ENCODE results near the gene BSND. TPM values are rescaled to one million over a fixed set of nuclear protein-coding genes. Genes with fewer than 3 reads are reported as not detected.

Gene BSND
- polyA plus RNA-seq, 1 of the 3 experiments (the other 2 are of a cell fraction): not detected

DNA sequence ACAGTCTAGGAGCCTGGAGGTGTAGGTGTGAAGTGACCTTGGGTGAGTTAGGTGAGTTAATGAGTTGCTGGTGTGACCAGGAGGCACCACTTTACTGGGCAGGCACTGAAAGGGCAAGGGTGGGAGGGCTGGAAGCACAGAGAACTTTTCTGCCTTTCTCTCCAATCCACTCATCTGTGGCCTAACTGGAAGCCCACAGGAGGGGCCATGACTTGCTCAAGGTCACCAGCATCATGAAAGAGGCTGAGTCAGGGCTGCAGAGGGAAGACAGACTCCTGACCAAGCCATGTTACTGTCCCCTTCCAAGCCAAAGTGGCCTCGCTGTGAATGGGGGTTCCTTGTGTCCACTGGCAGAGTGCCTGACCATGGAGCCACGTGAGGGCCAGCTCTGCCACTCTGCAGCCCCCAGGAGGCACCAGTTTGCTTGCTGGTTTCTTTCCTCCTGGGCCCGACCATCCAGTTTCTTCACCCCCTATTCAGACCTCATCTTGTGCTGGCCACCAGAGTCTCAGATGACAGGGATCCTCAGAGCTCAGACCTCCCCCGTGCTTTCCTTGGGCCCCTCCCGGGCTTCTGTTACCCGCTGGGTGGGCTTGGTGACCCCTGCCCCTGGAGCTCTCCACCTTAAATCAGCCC is 4.3 kb upstream of the BSND start:
- CTCF ChIA-PET: interaction anchor here (0.8 to 10.9 kb wide), 5 partner anchors 16 to 46 kb away, joined by 3 to 302 read pairs (median 60); no protein-coding TSS in a partner anchor
- WGBS (ENCODE audit: low lambda C conversion rate): 68% methylated on average over 4 of the region's 6 CpGs
- no peak for DNase-seq

More for the DNA sequence above, 4.3 kb upstream of the BSND start:
- H4K20me1 ChIP-seq (ENCODE audit: insufficient read depth): no peaks in the 10 kb centered on the region
- H3F3A ChIP-seq (replicated peaks; ENCODE audit: insufficient read depth): no peaks in the 10 kb centered on the region
- no peak for TF ChIP-seq SIN3A (IDR thresholded peaks at IDR 0.05; ENCODE audit: borderline replicate concordance, low read depth, low read length)
- TF ChIP-seq, protein P1, sequence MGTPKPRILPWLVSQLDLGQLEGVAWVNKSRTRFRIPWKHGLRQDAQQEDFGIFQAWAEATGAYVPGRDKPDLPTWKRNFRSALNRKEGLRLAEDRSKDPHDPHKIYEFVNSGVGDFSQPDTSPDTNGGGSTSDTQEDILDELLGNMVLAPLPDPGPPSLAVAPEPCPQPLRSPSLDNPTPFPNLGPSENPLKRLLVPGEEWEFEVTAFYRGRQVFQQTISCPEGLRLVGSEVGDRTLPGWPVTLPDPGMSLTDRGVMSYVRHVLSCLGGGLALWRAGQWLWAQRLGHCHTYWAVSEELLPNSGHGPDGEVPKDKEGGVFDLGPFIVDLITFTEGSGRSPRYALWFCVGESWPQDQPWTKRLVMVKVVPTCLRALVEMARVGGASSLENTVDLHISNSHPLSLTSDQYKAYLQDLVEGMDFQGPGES (IDR thresholded peaks at IDR 0.05; ENCODE audit: low read depth, low read length): no peak
- no peak for TF ChIP-seq GATA2 (CRISPR knock-in tag; IDR thresholded peaks at IDR 0.05)
- TF ChIP-seq, protein P2, sequence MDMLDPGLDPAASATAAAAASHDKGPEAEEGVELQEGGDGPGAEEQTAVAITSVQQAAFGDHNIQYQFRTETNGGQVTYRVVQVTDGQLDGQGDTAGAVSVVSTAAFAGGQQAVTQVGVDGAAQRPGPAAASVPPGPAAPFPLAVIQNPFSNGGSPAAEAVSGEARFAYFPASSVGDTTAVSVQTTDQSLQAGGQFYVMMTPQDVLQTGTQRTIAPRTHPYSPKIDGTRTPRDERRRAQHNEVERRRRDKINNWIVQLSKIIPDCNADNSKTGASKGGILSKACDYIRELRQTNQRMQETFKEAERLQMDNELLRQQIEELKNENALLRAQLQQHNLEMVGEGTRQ (IDR thresholded peaks at IDR 0.05; ENCODE audit: borderline replicate concordance, low read depth, low read length): no peak
- no peak for TF ChIP-seq RAD21 (IDR thresholded peaks at IDR 0.05; ENCODE audit: low read length)
- no peak for TF ChIP-seq TCF12 (IDR thresholded peaks at IDR 0.05)
- TF ChIP-seq NRF1 (IDR thresholded peaks at IDR 0.05; ENCODE audit: low read depth, low read length): no peak
- TF ChIP-seq, protein P3, sequence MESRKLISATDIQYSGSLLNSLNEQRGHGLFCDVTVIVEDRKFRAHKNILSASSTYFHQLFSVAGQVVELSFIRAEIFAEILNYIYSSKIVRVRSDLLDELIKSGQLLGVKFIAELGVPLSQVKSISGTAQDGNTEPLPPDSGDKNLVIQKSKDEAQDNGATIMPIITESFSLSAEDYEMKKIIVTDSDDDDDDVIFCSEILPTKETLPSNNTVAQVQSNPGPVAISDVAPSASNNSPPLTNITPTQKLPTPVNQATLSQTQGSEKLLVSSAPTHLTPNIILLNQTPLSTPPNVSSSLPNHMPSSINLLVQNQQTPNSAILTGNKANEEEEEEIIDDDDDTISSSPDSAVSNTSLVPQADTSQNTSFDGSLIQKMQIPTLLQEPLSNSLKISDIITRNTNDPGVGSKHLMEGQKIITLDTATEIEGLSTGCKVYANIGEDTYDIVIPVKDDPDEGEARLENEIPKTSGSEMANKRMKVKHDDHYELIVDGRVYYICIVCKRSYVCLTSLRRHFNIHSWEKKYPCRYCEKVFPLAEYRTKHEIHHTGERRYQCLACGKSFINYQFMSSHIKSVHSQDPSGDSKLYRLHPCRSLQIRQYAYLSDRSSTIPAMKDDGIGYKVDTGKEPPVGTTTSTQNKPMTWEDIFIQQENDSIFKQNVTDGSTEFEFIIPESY (IDR thresholded peaks at IDR 0.05; ENCODE audit: borderline replicate concordance, low read depth): no peak
- TF ChIP-seq FOXJ3 (CRISPR knock-in tag; IDR thresholded peaks at IDR 0.05): no peak
- no peak for TF ChIP-seq NFIC (IDR thresholded peaks at IDR 0.05; ENCODE audit: borderline replicate concordance)
- no peak for TF ChIP-seq MEF2A (IDR thresholded peaks at IDR 0.05; ENCODE audit: borderline replicate concordance, low read depth)
- TF ChIP-seq RCOR1 (IDR thresholded peaks at IDR 0.05; ENCODE audit: low read length): no peak
- TF ChIP-seq, protein P4, sequence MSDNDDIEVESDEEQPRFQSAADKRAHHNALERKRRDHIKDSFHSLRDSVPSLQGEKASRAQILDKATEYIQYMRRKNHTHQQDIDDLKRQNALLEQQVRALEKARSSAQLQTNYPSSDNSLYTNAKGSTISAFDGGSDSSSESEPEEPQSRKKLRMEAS (IDR thresholded peaks at IDR 0.05; ENCODE audit: low read depth): no peak
- no peak for TF ChIP-seq RFX5 (IDR thresholded peaks at IDR 0.05; ENCODE audit: low read length)
- TF ChIP-seq, protein P5, sequence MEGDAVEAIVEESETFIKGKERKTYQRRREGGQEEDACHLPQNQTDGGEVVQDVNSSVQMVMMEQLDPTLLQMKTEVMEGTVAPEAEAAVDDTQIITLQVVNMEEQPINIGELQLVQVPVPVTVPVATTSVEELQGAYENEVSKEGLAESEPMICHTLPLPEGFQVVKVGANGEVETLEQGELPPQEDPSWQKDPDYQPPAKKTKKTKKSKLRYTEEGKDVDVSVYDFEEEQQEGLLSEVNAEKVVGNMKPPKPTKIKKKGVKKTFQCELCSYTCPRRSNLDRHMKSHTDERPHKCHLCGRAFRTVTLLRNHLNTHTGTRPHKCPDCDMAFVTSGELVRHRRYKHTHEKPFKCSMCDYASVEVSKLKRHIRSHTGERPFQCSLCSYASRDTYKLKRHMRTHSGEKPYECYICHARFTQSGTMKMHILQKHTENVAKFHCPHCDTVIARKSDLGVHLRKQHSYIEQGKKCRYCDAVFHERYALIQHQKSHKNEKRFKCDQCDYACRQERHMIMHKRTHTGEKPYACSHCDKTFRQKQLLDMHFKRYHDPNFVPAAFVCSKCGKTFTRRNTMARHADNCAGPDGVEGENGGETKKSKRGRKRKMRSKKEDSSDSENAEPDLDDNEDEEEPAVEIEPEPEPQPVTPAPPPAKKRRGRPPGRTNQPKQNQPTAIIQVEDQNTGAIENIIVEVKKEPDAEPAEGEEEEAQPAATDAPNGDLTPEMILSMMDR (IDR thresholded peaks at IDR 0.05): no peak
- POLR2A ChIA-PET: no interaction called here
- no peaks in the 10 kb centered on the region for H3K79me2 ChIP-seq (ENCODE audit: insufficient read depth)
- no peaks in the 10 kb centered on the region for H3K9me3 ChIP-seq
- H3K36me3 ChIP-seq (replicated peaks in 1 of 2; ENCODE audit: control insufficient read depth in 1 of 2, insufficient read depth in 2 of 2, low read length in 1 of 2): no peaks in the 10 kb centered on the region
- no peak overlapping the region for H3K4me3 ChIP-seq (ENCODE audit: low read depth in 2 of 2, low read length in 1 of 2)
- no peaks in the 10 kb centered on the region for H3K9me2 ChIP-seq
- H3K9ac ChIP-seq: no peak overlapping the region
- H3K27ac ChIP-seq (ENCODE audit: low read depth in 2 of 2, low read length in 1 of 2): no peak overlapping the region
- H3K4me2 ChIP-seq: no peak overlapping the region
- H2AFZ ChIP-seq (ENCODE audit: low read depth): no peak overlapping the region
- no peaks in the 10 kb centered on the region for H3K27me3 ChIP-seq (ENCODE audit: insufficient read depth)
- H3K4me1 ChIP-seq (ENCODE audit: control insufficient read depth in 1 of 2, insufficient read depth in 2 of 2, low read depth in 1 of 2, low read length in 1 of 2): peaks cover 0 to 3% of the 10 kb centered on the region in 2 experiments; a peak in 1 of 4 replicates
